ENCODE results near the gene B3GALT4.
A peak's percentile ranks its signal among the peaks of the same experiment; 100 is the strongest.

B3GALT4 gene

GRCh38 chr6:33296797-33297405, 20.0 kb downstream of the B3GALT4 start:
- Histone ChIP-seq H3K27me3 (no peaks in the 10 kb centered on the region), H4K20me1 (peaks cover 16% of the 10 kb centered on the region; the same call in 1 of the 2 replicates), H3K9me3 (no peaks in the 10 kb centered on the region), H3K9ac (peak overlapping the region; percentile 71), H3K4me2 (peak overlapping the region; percentile 96), H3K4me1 (peaks cover 40% of the 10 kb centered on the region), H3K36me3 (peaks cover 61% of the 10 kb centered on the region), H3K27ac (peak overlapping the region; percentile 70), H3K4me3 (peak overlapping the region; percentile 78)
- TF ChIP-seq Cebpa-rat (IDR thresholded peaks at IDR 0.05), result no peak

DNA sequence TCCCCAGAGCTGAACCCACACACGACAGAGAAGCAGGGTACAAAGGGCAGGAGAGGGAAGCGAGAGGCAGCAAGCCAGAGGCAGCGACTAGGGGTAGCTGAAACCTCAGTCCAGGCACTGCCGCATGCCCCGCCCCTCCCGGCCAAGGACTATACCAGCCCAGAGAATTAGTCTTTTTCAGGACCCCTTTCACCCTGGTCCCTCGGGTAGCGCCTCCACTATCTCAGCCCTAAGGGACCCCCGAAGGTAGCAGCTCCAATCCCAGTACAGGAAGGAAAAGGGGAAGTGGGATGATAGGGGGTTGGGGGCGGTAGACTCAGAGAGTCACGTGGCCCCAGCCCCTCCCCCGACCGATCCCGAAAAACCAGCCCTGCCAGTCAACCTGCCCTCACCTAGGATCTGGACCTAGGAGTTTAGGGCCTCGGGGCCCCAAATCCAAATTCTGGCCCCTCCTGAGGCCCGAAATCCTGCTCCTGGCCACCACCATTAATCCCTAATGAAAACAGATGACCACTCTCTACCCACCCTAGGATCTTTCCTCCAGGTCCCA, 20.6 kb downstream of the B3GALT4 start:
- no peak for TF ChIP-seq Cebpa-rat (IDR thresholded peaks at IDR 0.05)
- Histone ChIP-seq H3K4me1 (peaks cover 42% of the 10 kb centered on the region), H3K27me3 (no peaks in the 10 kb centered on the region), H3K4me2 (peak overlapping the region; percentile 96), H3K4me3 (peak overlapping the region; percentile 78), H3K27ac (peak overlapping the region; percentile 70), H3K9me3 (no peaks in the 10 kb centered on the region), H3K36me3 (peaks cover 61% of the 10 kb centered on the region), H4K20me1 (peaks cover 11% of the 10 kb centered on the region; the same call in 1 of the 2 replicates), H3K9ac (peak overlapping the region; percentile 71)

GRCh38 chr6:33297956-33298772, 21.2 kb downstream of the B3GALT4 start:
- no peak for TF ChIP-seq Cebpa-rat (IDR thresholded peaks at IDR 0.05)
- H3K9ac ChIP-seq, result peak overlapping the region; percentile 95
- peak overlapping the region; percentile 96 for H3K4me2 ChIP-seq
- peak overlapping the region; percentile 78 for H3K4me3 ChIP-seq
- peaks cover 61% of the 10 kb centered on the region for H3K36me3 ChIP-seq
- H3K27ac ChIP-seq, result peak overlapping the region; percentile 97
- no peaks in the 10 kb centered on the region for H3K9me3 ChIP-seq
- H4K20me1 ChIP-seq, result peaks cover 11% of the 10 kb centered on the region; the same call in 1 of the 2 replicates
- H3K4me1 ChIP-seq, result peaks cover 42% of the 10 kb centered on the region
- no peaks in the 10 kb centered on the region for H3K27me3 ChIP-seq

DNA sequence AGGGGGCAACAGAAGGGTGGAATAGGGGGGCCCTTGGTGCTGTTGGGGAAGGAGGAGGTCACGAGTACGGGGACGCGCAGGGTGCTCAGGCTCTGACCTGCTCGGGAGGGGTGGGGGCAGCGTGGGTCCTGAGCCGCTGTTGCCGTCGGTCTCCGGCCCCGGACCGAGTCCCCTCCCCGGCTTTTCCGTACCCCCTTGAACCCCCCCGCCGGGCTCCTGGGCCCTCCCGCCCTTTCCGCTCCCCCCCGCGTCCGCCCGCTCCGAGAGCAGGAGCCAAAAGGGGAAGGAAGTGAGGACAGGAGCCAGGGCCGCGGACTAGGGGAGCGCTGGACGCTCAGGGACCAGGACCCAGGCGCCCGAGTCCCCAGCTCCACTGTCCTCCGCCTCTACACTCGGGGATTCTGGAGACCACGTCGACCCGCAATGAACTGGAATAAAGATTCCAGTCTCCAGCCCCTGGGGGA, 21.9 kb downstream of the B3GALT4 start, which contains the start of gene RGL2:
RGL2 (minus strand) TSS at position 170 of the 464 bp plus-strand sequence. CDS start 332 bp downstream, outside the sequence.
- Histone ChIP-seq H3K4me2 (peak within 1 kb of the TSS; percentile 96), H3K4me1 (peaks cover 42% of the 10 kb centered on the region), H4K20me1 (peaks cover 8% of the 10 kb centered on the region), H3K9ac (peak within 1 kb of the TSS; percentile 95), H3K27me3 (no peaks in the 10 kb centered on the region), H3K9me3 (no peaks in the 10 kb centered on the region), H3K36me3 (peaks cover 61% of the 10 kb centered on the region), H3K27ac (peak within 1 kb of the TSS; percentile 97), H3K4me3 (peak within 1 kb of the TSS; percentile 78)
- no peak for TF ChIP-seq Cebpa-rat (IDR thresholded peaks at IDR 0.05)

DNA sequence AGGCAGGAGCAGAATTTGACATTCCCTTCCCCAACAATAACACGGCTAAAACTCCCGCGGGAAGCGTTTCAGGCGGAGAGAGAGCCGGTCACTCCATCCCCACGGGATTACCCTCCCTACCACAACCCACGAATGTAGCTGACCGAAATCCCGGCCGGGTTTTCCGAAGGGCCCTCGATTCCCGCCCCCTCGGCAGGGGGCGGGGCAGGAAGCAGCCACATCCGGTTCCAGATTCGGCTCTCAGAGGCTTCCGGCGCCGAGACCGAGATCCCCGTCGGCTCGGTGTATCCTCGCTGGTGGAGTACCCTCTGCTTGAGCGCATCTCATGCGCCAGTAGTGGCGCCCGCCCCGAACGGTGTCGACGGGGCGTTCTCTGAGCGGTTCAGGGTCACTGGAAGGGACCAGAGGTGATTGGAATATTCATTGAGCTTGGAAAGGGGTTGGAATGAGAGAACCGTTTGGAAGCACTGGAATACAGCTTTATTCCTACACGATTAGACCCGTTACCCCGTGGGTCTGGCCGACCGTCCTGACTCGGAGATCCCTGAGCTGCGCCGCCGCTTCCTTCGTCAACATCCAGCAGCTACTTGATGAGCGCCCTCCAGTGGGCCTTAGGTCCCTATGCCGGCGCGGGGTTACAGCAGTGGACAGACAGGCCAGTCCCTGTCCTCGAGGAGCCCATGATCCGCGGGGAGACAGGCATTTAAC, 22.5 kb downstream of the B3GALT4 start:
- no peak for TF ChIP-seq Cebpa-rat (IDR thresholded peaks at IDR 0.05)
- Histone ChIP-seq H3K4me3 (peak overlapping the region; percentile 78), H3K27ac (peak overlapping the region; percentile 97), H3K9me3 (no peaks in the 10 kb centered on the region), H3K4me1 (peaks cover 42% of the 10 kb centered on the region), H3K9ac (peak overlapping the region; percentile 95), H3K27me3 (no peaks in the 10 kb centered on the region), H4K20me1 (peaks cover 14% of the 10 kb centered on the region), H3K36me3 (peaks cover 61% of the 10 kb centered on the region), H3K4me2 (peak overlapping the region; percentile 96)

DNA sequence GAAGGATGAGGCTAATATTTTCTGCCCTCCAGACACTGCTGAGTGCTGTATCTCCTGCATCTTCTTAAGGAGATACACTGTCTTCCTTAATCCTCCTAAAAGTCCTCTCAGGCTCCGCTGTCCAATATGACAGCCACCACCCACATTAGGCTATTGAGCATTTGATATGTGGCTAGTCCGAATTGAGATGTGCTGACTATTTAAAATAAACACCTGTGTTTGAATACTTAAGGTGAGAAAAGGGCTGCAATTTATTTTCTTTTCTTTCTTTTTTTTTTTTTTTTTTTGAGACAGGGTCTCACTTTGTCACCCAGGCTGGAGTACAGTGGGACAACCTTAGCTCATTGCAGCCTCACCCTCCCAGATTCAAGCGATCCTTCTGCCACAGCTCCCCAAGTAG, 25.0 kb downstream of the B3GALT4 start:
- Histone ChIP-seq H3K4me1 (peaks cover 45% of the 10 kb centered on the region), H3K27ac (no peak overlapping the region), H3K9me3 (no peaks in the 10 kb centered on the region), H3K27me3 (no peaks in the 10 kb centered on the region), H4K20me1 (peaks cover 38% of the 10 kb centered on the region), H3K4me3 (no peak overlapping the region), H3K36me3 (peaks cover 61% of the 10 kb centered on the region), H3K9ac (no peak overlapping the region), H3K4me2 (0 out of 2 replicates have a peak overlapping the region, but pooled peaks have one; percentile 96)
- TF ChIP-seq Cebpa-rat (IDR thresholded peaks at IDR 0.05), result no peak

GRCh38 chr6:33304216-33304615, 27.3 kb downstream of the B3GALT4 start:
- Histone ChIP-seq H3K36me3 (peaks cover 82% of the 10 kb centered on the region), H3K9me3 (no peaks in the 10 kb centered on the region), H3K4me1 (peaks cover 37% of the 10 kb centered on the region), H3K4me3 (no peak overlapping the region), H3K27me3 (no peaks in the 10 kb centered on the region), H4K20me1 (peaks cover 53% of the 10 kb centered on the region), H3K4me2 (no peak overlapping the region), H3K9ac (no peak overlapping the region), H3K27ac (no peak overlapping the region)
- TF ChIP-seq Cebpa-rat (IDR thresholded peaks at IDR 0.05), result no peak

DNA sequence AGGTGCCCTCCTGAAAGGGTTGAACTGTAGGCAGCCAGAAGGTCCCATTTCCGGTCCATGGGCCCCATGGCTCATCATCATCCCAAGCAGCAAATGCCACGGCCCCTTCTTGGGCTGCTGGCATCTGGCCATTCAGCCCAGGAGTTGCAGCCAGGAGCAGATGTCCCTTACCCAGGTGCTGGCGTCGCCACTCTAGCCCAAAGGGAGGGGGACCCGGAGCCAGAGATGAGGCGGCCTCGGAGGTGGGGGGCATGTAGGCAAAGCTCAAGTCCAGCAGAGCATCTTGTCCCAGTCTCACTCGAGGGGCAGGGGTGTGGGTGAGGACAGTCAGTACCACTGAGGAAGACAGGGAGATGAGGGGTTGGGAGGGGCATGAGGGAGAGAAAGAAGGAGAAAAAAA, 28.1 kb downstream of the B3GALT4 start:
- Histone ChIP-seq H3K4me3 (no peak overlapping the region), H3K27ac (no peak overlapping the region), H3K9ac (no peak overlapping the region), H3K36me3 (peaks cover 90% of the 10 kb centered on the region), H3K9me3 (no peaks in the 10 kb centered on the region), H4K20me1 (peaks cover 61% of the 10 kb centered on the region), H3K4me2 (no peak overlapping the region), H3K4me1 (peaks cover 33% of the 10 kb centered on the region), H3K27me3 (no peaks in the 10 kb centered on the region)
- no peak for TF ChIP-seq Cebpa-rat (IDR thresholded peaks at IDR 0.05)

DNA sequence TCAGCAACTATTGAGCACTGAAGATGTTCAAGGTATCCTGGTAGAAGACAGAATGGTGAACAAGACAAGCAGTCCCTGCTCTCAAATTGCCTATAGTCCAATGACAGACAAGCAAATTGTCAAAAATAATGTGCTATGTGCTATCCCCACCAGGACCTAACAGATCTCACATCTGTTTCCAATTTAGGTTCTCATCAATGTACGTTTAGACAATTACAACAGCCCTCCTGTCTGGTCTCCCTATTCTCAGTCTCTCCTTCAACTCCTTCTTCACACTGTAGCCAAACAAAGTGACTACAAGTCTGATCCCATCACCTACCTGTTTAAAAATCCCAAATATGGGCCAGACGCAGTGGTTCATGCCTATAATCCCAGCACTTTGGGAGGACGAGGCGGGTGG, 29.4 kb downstream of the B3GALT4 start:
- 0 out of 2 replicates have a peak overlapping the region, but pooled peaks have one; percentile 8 for H3K27ac ChIP-seq
- H3K4me1 ChIP-seq, result peaks cover 22% of the 10 kb centered on the region
- H3K4me2 ChIP-seq, result peak overlapping the region; percentile 26; the same call in 1 of the 2 replicates
- H4K20me1 ChIP-seq, result peaks cover 74% of the 10 kb centered on the region
- no peaks in the 10 kb centered on the region for H3K27me3 ChIP-seq
- no peak overlapping the region for H3K4me3 ChIP-seq
- no peaks in the 10 kb centered on the region for H3K9me3 ChIP-seq
- H3K36me3 ChIP-seq, result peaks cover 97% of the 10 kb centered on the region
- H3K9ac ChIP-seq, result no peak overlapping the region
- no peak for TF ChIP-seq Cebpa-rat (IDR thresholded peaks at IDR 0.05)

Measured in BLaER1 (cell line).